Erythroblast (primary cell): ENCODE data around the gene ATF5.

Experiments used
- GATA1 ChIP-seq: IDR thresholded peaks from 2 replicates; pipeline ENCODE4 v1.6.1; 2011; ENCODE audit warnings: low read depth, mild to moderate bottlenecking, control low read depth, low read length, moderate library complexity
- POLR2A ChIP-seq: IDR thresholded peaks from 2 replicates; pipeline ENCODE4 v1.6.1; 2011; ENCODE audit warnings: mild to moderate bottlenecking, low read length

GRCh38 chr19:49906879-49907564 lies 22.0 kb upstream of the ATF5 start:
- no peak for TF ChIP-seq POLR2A
- TF ChIP-seq GATA1 = no peak
